DND-41 (cell line): ENCODE results near the gene CXCL5.
"Not testable (repeated sequence)": the region's sequence is repeated elsewhere in the genome, so short reads cannot be mapped to it uniquely, and the experiment has no call there.

Source experiments
- ATAC-seq: fragments of 200-7000 bp; cut with Tn5 transposase; 3 replicates; pipeline ENCODE4 v1.9.1; 2021; ENCODE audit warnings: low read depth; ENCODE audit not compliant: insufficient read depth
- DNase-seq: peaks from one replicate; pipeline ENCODE4 v3.0.0-alpha.2; 2020
- H2AFZ ChIP-seq: 2 replicates; pipeline ENCODE4 v1.6.0; 2012; ENCODE audit warnings: low read depth, low read length
- H3K27ac ChIP-seq: 2 replicates; pipeline ENCODE4 v1.5.1; 2012; ENCODE audit warnings: low read length, inconsistent platforms
- H3K27me3 ChIP-seq: fragments of 200-600 bp; sonication (generic); 2 replicates; pipeline ENCODE4 v1.6.0; 2012; ENCODE audit warnings: low read length, mild to moderate bottlenecking, inconsistent platforms; ENCODE audit not compliant: insufficient read depth, poor library complexity
- H3K36me3 ChIP-seq: 2 replicates; pipeline ENCODE4 v1.5.1; 2012; ENCODE audit warnings: low read length, inconsistent platforms; ENCODE audit not compliant: insufficient read depth
- H3K4me1 ChIP-seq: 2 replicates; pipeline ENCODE4 v1.5.1; 2012; ENCODE audit warnings: mild to moderate bottlenecking, low read length; ENCODE audit not compliant: insufficient read depth
- H3K4me2 ChIP-seq: 2 replicates; pipeline ENCODE4 v1.6.0; 2012; ENCODE audit warnings: mild to moderate bottlenecking, moderate library complexity, low read length, inconsistent platforms; ENCODE audit not compliant: insufficient read depth
- H3K4me3 ChIP-seq, 2 experiments: fragments of 200-600 bp in 1 of 2; shearing (Covaris generic) in 1 of 2; 2 replicates each; pipeline ENCODE4 v1.5.1; 2012 to 2016; ENCODE audit warnings: inconsistent platforms in 2 of 2, low read length in 2 of 2, mild to moderate bottlenecking in 2 of 2, low read depth in 1 of 2, moderate library complexity in 1 of 2
- H3K79me2 ChIP-seq: 2 replicates; pipeline ENCODE4 v1.6.0; 2012; ENCODE audit warnings: low read length, inconsistent platforms; ENCODE audit not compliant: insufficient read depth
- H3K9ac ChIP-seq: 2 replicates; pipeline ENCODE4 v1.6.0; 2012; ENCODE audit warnings: low read depth, mild to moderate bottlenecking, inconsistent platforms, low read length, moderate library complexity
- H3K9me3 ChIP-seq: 2 replicates; pipeline ENCODE4 v1.5.1; 2012; ENCODE audit warnings: low read length, moderate library complexity, mild to moderate bottlenecking, inconsistent platforms; ENCODE audit not compliant: insufficient read depth, severe bottlenecking
- H4K20me1 ChIP-seq: 2 replicates; pipeline ENCODE4 v1.6.0; 2012; ENCODE audit warnings: low read length; ENCODE audit not compliant: insufficient read depth
- CTCF ChIP-seq: IDR thresholded peaks from 2 replicates; pipeline ENCODE4 v1.5.1; 2012; ENCODE audit warnings: borderline replicate concordance, low read length, moderate library complexity, mild to moderate bottlenecking; ENCODE audit not compliant: poor library complexity, severe bottlenecking; ENCODE audit errors: extremely low read depth
- EZH2 ChIP-seq: IDR thresholded peaks from 3 replicates; pipeline ENCODE4 v1.6.1; 2012; ENCODE audit warnings: borderline replicate concordance, low read depth, mild to moderate bottlenecking, moderate library complexity, low read length, inconsistent platforms; ENCODE audit not compliant: severe bottlenecking

Gene CXCL5

GRCh38 chr4:73952352-73952751 is 46.1 kb downstream of the CXCL5 start:
- no peak for DNase-seq

GRCh38 chr4:73950376-73950920 is 48.0 kb downstream of the CXCL5 start:
- H3K9me3 ChIP-seq, H3K9ac ChIP-seq, H3K4me1 ChIP-seq, H2AFZ ChIP-seq, ATAC-seq, H4K20me1 ChIP-seq, H3K27me3 ChIP-seq, H3K27ac ChIP-seq, H3K4me2 ChIP-seq, H3K36me3 ChIP-seq, DNase-seq, H3K4me3 ChIP-seq, H3K79me2 ChIP-seq: not testable (repeated sequence)

More at GRCh38 chr4:73952352-73952751, 46.1 kb downstream of the CXCL5 start:
- no peak overlapping the region for H3K4me2 ChIP-seq
- H3K27ac ChIP-seq, result no peak overlapping the region
- no peaks in the 10 kb centered on the region for H3K9me3 ChIP-seq
- H3K4me1 ChIP-seq, result no peaks in the 10 kb centered on the region
- H3K79me2 ChIP-seq, result no peaks in the 10 kb centered on the region
- H3K36me3 ChIP-seq, result no peaks in the 10 kb centered on the region
- no peak for TF ChIP-seq EZH2
- TF ChIP-seq CTCF, result no peak
- H3K9ac ChIP-seq, result no peak overlapping the region
- ATAC-seq, result no peak
- H3K4me3 ChIP-seq, result no peak overlapping the region
- no peaks in the 10 kb centered on the region for H4K20me1 ChIP-seq
- H2AFZ ChIP-seq, result no peak overlapping the region
- H3K27me3 ChIP-seq, result no peaks in the 10 kb centered on the region

GRCh38 chr4:73948990-73949706 is 49.3 kb downstream of the CXCL5 start:
- Histone ChIP-seq H3K36me3 (no peaks in the 10 kb centered on the region), H3K9ac (no peak overlapping the region), H3K4me2 (no peak overlapping the region), H4K20me1 (no peaks in the 10 kb centered on the region), H3K79me2 (no peaks in the 10 kb centered on the region), H2AFZ (no peak overlapping the region), H3K9me3 (no peaks in the 10 kb centered on the region), H3K4me1 (no peaks in the 10 kb centered on the region), H3K27me3 (no peaks in the 10 kb centered on the region), H3K27ac (no peak overlapping the region), H3K4me3 (no peak overlapping the region)
- DNase-seq (no peak), ATAC-seq (no peak)
- TF ChIP-seq CTCF (no peak), EZH2 (no peak)

GRCh38 chr4:73948291-73948690 is 50.2 kb downstream of the CXCL5 start:
- Histone ChIP-seq H3K79me2 (no peaks in the 10 kb centered on the region), H3K4me3 (no peak overlapping the region), H3K27me3 (no peaks in the 10 kb centered on the region), H3K27ac (no peak overlapping the region), H4K20me1 (no peaks in the 10 kb centered on the region), H3K36me3 (no peaks in the 10 kb centered on the region), H3K9me3 (no peaks in the 10 kb centered on the region), H2AFZ (no peak overlapping the region), H3K9ac (no peak overlapping the region), H3K4me2 (no peak overlapping the region), H3K4me1 (no peaks in the 10 kb centered on the region)
- DNase-seq (no peak), ATAC-seq (no peak)
- no peak for TF ChIP-seq CTCF
- no peak for TF ChIP-seq EZH2
